Fibroblast of peridontal ligament (primary cell): ENCODE results near the gene AQP1.
A peak's percentile ranks its signal among the peaks of the same experiment; 100 is the strongest.

Source experiments
- DNase-seq: peaks from one replicate; pipeline ENCODE4 v3.0.0-alpha.2; 2010; ENCODE audit errors: extremely low read depth

The AQP1 gene

DNA sequence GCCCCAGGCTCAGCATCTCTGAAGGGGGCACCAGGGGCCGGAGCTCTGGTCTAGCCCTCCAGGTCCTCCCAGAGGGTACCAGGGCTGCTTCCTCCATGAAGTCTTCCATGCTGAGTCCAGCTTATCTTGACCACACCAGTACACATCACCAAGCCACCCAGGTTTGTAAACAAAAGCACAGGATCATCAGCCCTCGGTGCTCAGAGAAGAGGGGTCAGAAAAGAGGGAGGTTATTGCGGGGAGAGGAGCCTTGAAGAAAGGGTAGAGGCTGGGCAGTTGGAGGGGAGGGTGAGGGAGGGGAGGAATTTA lies 23.9 kb downstream of the AQP1 start:
- no peak for DNase-seq

DNA sequence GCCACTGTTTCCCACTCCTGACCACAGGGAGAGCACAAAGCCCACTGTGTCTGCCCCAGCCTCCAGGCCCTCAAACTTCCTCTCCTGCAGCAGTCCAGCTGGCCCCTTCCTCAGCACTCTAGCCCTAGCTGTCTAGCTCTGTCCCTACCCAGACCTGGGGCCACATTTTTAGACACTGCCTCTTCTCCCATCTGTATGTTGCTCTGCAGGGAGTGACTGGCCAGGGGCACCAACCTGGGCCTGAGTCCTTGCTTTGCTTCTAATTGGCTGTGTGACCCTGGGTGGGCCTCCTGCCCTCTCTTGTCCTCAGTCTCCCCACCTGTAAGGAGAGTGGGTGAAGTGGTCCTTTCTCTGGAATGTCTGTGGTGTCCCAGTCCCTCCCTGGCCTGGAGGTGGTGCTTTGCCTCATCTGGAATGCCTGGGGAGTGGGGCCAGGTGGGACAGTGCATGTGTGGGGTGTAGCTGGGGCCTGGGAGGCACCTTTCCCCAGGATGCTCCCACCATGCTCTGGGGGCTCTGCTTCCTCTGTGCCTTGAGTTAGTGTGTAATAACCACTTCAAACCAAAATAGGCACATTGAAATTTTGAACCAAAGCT lies 25.1 kb downstream of the AQP1 start:
- no peak for DNase-seq

- DNase-seq, result no peak
Observed at GRCh38 chr7:30937416-30937815, 25.8 kb downstream of the AQP1 start.

DNA sequence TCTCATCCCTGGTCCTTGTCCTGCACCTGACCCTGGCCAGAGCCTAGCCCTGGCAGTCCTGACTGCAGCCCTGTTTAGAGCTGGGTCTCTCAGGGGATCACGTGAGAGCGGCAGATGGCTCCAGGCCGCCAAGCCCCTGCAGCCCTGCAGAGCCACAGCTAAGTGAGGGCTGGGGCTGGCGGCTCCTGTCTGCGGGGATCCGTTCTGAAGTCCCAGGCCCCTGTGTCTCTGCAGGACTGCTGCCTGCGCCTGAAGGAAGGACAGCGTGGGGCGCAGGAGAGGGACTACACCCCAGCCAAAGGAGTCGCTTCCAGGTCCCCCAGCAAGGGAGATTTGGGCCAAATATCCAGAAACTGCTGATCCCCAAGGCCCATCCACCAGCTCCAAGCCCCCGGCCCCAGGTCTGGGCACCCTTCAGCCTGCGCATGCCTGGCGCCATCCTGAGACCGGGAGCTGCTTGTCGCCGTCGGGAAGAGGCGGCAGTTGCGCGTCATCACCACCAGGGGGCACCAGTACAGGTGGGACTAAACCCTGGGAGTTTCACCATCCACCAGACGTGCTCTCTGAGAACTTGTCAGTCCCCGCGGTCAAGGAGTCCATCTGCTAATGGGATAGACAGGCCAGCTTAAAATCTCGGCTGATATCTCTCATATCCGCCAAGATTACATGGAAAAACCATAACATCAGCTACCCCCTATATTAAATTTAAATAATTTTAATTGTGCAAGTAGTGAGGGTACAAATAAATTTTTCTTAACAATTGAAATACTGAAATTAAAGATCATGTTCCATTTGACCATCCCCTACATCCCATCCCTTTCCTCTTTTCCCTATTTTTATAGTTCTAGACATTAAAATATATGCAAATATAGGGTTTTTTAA lies 27.0 kb downstream of the AQP1 start:
- peak; percentile 56 for DNase-seq

DNA sequence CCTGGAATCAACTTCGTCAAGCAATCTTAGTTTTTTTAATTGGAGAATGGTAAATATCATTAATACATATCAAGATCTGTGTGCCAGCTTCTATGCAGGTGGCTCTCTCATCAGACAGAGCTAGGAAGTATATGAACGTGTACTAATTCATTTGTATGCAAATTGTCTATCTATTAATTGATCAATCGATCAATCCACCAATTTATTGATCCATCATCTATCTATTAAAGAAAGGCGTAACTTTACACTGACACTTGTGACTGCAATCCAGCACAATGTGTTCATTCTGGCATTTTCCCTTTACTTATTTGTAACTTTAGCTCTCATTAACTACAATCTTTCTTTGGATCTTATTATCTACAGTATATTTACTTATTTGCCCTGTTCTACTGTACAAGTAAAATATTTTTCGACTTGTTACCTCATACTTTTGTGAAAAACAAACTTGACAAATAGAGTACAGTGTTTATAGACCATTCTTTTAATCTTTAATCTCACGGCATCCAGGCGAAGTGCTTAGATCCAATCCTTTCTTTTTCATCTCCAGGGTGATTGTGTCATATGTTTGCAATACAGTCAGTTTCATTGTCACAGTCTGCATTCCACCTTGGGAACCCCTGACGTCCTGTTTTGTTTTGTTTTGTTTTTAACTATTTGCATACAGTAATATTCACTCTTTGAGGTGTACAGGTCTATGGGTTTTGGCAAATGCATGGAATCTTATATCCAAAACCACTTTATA lies 30.1 kb downstream of the AQP1 start:
- no peak for DNase-seq

DNA sequence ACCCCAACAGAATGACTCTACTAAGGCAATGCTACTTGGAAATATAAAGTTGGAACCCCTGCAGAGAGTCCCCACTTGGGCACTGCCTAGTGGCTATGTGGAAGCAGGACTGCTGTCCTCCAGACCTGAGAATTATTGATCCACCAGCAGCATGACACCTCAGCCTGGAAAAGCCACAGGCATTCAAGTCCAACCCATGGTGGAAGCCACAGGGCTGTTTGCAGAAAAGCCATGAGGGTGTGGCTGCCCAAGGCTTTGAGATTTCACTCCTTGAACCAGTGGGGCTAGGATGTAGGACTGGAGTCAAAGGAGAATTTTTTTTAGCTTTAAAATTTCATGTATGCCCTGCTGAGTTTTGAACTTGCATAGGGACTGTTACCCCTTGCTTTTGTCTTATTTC lies 38.5 kb downstream of the AQP1 start:
- DNase-seq, result no peak

DNA sequence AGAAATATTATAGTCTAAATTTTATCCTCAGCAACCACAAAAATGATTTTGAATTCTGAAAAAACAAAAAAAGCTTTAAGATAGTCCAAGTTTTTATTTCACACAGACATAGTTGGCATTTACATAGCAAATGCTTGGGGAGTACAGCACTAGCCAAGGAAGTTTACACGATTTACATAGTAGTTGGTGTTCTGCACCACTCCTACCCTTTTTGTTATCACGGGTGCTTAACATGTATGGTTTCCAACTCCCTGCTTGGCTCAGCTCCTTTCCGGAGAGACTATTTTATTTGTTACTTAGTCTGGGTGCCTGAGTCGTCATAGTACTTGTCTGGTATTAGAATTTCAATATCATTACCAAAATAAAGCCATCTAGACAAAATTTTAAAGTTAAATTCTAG lies 43.3 kb downstream of the AQP1 start:
- DNase-seq, result no peak

- DNase-seq, result no peak
Observed at GRCh38 chr7:30956704-30957103, 45.1 kb downstream of the AQP1 start.

GRCh38 chr7:30963842-30964241 lies 52.2 kb downstream of the AQP1 start, which contains the start of gene GHRHR:
GHRHR (plus strand) TSS chr7:30963953; CDS start chr7:30964069, 116 bp downstream.
- DNase-seq, result no peak

- no peak for DNase-seq
Observed at GRCh38 chr7:30965372-30965771, 53.7 kb downstream of the AQP1 start.

- DNase-seq, result no peak
Observed at GRCh38 chr7:30965883-30966282, 54.2 kb downstream of the AQP1 start.

DNA sequence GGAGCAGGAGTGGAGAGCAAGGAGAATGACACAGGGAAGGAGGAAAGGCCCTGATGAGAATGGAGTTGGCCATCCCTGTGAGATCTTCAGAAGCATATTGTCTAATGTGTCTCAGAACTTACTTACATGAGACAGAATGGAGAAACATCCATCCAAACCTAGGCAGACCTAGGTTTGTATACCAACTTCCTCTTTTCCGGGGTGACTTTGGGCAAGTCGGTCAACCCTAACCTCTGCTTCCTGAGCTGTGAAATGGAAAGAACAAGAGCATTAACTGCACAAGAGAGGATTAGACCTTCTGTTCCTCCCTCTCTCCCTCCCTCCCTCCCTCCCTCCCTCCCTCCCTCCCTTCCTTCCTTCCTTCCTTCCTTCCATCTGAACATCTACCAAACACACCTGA lies 56.6 kb downstream of the AQP1 start:
- DNase-seq, result no peak

DNA sequence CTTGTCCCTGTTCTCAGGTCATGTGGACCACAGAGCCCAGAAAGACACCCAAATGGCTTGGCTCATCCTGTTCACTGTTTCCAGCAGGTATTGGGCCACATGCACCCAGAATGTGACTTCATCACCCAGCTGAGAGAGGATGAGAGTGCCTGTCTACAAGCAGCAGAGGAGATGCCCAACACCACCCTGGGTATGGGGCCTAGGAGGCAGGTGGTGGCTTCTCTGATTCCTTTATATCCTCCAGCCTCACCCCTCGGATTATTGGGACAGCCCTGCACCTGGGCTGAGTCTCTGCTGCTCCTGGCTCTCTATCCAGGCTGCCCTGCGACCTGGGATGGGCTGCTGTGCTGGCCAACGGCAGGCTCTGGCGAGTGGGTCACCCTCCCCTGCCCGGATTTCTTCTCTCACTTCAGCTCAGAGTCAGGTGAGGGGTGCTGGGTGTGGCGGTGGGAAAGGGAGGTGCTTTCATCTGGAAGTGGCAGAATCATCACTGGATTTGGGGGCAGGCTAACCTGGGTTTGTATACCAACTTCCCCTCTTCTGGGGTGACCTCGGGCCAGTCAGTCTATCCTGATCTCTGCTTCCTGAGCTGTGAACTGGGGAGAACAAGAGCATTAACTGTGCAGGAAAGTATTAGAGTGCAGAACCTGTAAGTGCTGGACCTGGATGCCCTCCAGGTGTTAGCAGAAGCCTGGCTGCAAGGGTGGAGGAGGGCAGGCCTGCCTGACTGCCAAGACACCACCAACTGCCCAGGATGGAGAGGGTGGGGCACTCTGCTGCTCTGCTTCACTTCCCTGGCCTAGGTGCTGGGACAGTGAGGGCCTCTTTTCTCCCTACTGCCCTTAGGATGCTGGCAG lies 57.3 kb downstream of the AQP1 start:
- DNase-seq, result no peak

- no peak for DNase-seq
Observed at GRCh38 chr7:30969604-30969970, 57.9 kb downstream of the AQP1 start.

DNA sequence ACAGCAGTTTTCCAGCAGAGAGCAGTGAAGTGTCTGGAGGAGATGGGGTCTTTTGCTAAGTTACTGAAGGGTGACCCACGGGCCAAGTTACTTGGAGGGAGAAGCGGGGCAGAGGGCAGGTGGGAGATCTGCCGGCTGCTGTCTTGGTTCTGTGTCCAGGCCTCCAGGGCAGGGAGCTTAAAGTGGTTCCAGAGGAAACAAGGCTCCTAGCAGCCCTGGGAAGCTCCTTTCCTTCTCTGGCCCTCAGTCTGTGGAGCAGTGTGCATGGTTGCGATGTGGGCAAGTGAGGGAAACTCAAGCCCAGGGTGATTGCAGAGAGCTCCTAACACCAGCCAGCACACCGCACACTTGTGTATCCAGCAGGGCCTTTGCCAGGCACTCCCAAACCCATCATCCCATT lies 58.4 kb downstream of the AQP1 start:
- DNase-seq, result no peak

GRCh38 chr7:30970594-30971094 lies 59.0 kb downstream of the AQP1 start:
- DNase-seq, result no peak

GRCh38 chr7:30971440-30971839 lies 59.8 kb downstream of the AQP1 start:
- DNase-seq, result no peak

GRCh38 chr7:30971840-30972563 lies 60.3 kb downstream of the AQP1 start:
- no peak for DNase-seq

GRCh38 chr7:30973292-30973691 lies 61.6 kb downstream of the AQP1 start:
- no peak for DNase-seq

DNA sequence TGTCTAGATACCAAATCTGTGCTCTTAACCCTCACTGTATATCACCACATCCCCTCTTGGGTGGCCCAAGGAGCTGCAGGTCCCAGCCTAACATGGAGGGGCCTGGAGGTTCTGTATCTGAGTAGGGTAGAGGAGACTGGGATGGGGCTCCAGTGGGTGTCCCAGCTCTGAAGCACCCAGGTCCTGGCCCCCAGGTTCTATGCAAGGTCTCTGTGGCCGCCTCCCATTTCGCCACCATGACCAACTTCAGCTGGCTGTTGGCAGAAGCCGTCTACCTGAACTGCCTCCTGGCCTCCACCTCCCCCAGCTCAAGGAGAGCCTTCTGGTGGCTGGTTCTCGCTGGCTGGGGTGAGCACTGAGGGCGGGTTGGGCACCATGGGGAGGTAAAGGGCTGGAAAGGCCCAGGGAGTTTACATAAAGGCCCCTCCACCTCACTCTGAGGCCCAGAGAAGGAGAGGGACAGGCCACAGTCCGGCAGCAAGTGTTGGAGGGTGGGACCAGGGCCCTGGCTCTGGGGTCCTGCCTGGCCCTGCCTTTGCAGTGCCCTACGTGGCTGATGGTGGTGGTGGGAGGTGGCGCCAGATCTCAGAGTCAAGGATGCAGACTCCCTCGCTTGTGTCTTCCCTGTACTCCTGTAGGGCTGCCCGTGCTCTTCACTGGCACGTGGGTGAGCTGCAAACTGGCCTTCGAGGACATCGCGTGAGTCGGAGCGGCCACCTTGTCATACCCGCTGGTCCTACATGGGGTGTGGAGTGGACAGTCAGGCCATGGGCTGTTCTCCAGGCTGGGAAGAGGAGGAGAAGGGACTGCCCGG lies 62.3 kb downstream of the AQP1 start:
- no peak for DNase-seq
